H7 (cell line): Measurements from ENCODE around the gene ZNF883. TPM values are rescaled to one million over a fixed set of nuclear protein-coding genes. Genes with fewer than 3 reads are reported as not detected.
"Not testable (repeated sequence)": the region's sequence is repeated elsewhere in the genome, so short reads cannot be mapped to it uniquely, and the experiment has no call there.

Experiments used
- DNase-seq: peaks from one replicate; pipeline ENCODE4 v3.0.0; 2012
- H3K27me3 ChIP-seq: 2 replicates; pipeline ENCODE4 v1.6.0; 2011; ENCODE audit warnings: mild to moderate bottlenecking, low read length; ENCODE audit not compliant: control insufficient read depth, insufficient read depth
- H3K36me3 ChIP-seq: replicated peaks from 2 replicates; pipeline ENCODE4 v1.5.1; 2011; ENCODE audit warnings: low read length; ENCODE audit not compliant: control insufficient read depth, insufficient read depth
- H3K4me3 ChIP-seq: 2 replicates; pipeline ENCODE4 v1.5.1; 2011; ENCODE audit warnings: low read depth, mild to moderate bottlenecking, control low read depth, low read length, moderate library complexity; ENCODE audit not compliant: insufficient read depth
- total RNA-seq: library from RNA; depleted of rRNA; stranded (reverse); fragments of >200 nt; shearing (Covaris generic); gene quantifications from 2 replicates; pipeline ENCODE4 v1.2.3, GENCODE V29; 2014; rRNA removed

Gene ZNF883
- 0.21 TPM in 1 of 2 replicates, not detected in the other for total RNA-seq

DNA sequence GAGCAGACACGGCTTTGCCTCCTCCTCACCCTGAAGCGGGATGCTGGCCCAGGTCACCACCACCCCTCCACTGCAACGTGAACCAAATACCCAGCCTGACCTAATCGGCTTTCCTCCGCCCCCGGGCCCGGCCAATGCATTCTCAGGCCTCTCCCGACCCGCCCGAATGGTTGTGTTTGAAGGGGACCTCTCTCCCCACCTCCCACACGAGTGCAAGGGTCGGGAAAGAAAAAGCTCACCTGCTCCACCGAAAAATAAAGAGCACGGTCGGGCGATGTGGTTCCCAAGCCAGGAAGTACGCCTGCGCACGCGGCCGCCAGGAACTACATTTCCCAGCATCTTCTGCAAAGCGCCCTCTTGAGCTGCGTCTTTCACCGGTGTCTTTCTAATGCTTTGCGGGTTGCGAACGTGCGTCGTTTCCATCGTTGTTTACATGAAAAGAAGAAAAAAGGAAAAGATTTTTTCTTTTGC is at the start of gene ZNF883:
TSS of gene ZNF883 (minus strand) at position 282 of the 471 bp plus-strand sequence.
- Histone ChIP-seq H3K36me3 (no peaks in the 10 kb centered on the region), H3K27me3 (no peaks in the 10 kb centered on the region; the same call in 1 of the 2 replicates), H3K4me3 (peak within 1 kb of the TSS; percentile 41; the same call in 1 of the 2 replicates)
- DNase-seq: peak; percentile 64

DNA sequence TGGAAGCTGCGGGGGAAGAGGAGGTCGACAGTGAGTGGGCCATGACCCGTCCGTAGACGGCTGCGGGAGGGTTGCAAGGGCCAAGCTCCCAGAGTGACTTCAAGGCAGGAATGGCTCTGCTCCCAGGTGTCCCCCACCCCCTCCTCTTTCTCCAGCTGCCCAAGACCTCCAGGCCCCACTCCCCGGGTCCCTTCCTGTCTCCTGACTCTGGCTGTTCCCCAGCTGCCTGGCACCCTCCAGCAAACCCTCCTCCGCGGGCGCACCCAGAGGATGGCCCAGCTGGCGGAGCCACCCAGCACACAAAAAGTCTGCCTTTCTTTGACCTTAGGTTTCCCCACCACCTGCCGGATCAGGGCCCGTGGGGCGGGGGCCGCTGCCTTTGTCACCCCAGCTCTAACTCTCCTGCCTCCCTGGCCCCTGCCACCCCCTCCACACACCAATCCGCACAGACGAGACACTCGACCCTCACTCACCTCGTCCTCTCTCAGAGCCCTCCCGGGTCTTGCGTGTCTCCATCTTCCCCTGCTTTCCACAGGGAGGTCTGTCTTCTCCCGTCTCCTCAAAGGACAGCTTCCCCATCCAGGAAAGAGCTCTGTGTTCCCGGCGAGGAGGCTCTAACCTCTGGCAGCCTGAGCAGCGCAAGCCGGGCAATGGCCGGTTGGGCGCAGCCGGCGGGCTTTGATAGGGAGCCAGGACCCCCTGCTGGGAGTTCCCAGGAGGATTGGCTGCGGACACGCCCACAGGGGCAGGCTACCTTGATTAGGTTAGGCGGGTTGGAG is 49.3 kb upstream of the ZNF883 start:
- not testable (repeated sequence) for DNase-seq, H3K36me3 ChIP-seq, H3K4me3 ChIP-seq
- peaks cover 23% of the 10 kb centered on the region for H3K27me3 ChIP-seq

DNA sequence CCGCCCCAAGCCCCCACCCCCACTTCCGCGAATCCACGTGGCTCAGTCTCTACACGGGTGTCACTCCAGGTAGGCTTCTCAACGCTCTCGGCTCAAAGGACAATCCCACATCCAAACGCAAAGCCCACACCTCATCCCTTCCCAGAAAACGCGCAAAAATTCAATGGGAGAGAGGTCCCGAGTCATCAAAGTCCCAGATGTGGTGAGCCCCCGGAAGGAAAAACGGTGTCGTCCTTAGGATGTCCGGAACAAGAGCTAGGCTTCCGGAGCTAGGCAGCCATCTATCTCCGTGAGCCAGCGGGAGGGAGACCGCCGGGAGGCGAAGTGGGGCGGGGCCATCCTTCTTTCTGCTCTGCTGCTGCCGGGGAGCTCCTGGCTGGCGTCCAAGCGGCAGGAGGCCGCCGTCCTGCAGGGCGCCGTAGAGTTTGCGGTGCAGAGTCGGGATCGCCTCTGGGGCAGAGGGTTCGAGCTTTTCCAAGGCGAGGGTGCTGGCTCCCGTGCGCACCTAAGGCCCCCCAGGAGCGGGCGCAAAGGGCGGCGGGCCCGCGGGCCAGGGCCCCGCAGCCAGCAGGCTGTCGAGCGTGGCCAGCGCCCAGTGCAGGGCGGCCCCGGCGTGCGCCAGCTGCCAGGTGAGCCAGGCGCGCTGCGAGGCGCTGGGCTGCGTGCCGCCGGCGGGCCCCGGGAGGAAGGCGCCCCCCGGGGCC is 47.7 kb upstream of the ZNF883 start:
- DNase-seq: peak; percentile 54
- H3K4me3 ChIP-seq: peak overlapping the region; percentile 21
- H3K36me3 ChIP-seq: not testable (repeated sequence)
- peaks cover 23% of the 10 kb centered on the region for H3K27me3 ChIP-seq

DNA sequence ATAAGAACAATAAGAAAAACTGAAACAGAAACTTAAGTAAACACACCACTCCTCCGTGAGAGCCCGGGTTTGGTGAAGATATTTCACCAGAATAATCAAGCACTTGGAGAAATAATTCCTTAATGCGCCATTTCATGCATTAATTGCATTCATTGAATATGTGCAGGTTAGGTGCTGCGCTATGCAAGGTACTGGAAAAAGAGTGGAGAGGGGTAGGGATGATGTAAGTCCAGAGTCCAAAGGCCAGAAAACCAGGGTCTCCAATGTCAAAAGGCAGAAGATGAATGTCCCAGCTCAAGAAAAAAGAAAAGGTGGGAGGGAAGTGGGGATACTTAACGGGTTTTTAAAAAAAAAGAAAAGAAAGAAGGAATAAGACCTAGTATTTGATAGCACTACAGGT is 45.2 kb upstream of the ZNF883 start:
- Histone ChIP-seq H3K36me3 (no peaks in the 10 kb centered on the region), H3K4me3 (no peak overlapping the region), H3K27me3 (peaks cover 20% of the 10 kb centered on the region)
- peak; percentile 2 for DNase-seq

DNA sequence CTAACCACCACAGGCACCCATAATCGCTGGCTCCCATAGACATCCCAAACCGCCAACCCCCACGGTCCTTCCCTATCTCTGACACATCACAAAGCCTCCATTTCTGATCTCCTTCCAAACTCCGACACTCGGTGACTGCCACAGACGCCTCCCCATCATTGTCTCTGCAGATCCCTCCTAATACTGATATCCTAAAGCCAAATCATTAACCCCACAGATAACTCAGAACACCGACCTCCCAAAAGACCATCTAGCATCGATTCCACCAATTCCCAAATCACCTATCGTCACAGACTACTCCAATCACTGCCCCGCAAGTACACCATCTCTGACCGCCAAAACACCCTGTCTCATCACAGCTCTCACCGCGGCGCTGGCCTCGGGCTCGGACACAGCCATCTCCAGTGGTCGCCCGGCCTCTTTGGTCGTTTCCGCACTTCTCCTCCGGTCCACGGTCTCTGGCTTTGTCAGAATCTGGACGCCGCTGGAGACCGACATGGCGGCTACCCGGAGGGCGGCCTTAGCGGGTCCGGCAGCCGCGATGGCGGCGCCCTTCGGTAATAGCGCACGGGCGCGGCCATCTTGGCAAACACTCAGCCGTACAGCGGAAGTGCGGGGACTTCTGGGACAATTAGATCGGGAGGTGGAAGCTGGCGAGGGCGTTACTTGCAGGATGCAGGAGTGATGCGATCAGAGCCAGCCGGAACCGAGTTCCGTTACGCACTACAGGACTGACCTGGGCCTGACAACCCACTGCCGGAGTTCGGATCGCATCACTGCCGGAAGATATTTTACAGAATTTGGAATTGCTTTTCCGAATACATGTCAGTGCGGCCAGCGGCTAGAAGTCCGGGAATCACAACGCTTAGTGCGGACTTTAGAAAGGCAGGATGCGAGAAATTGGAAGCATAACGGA is 44.5 kb upstream of the ZNF883 start, which contains the start of gene ZFP37:
TSS of gene ZFP37 (minus strand) at position 534 of the 916 bp plus-strand sequence. CDS start at position 498, 36 bp downstream.
- Histone ChIP-seq H3K4me3 (peak within 1 kb of the TSS; percentile 58), H3K27me3 (peaks cover 19% of the 10 kb centered on the region), H3K36me3 (no peaks in the 10 kb centered on the region)
- DNase-seq: peak; percentile 93

DNA sequence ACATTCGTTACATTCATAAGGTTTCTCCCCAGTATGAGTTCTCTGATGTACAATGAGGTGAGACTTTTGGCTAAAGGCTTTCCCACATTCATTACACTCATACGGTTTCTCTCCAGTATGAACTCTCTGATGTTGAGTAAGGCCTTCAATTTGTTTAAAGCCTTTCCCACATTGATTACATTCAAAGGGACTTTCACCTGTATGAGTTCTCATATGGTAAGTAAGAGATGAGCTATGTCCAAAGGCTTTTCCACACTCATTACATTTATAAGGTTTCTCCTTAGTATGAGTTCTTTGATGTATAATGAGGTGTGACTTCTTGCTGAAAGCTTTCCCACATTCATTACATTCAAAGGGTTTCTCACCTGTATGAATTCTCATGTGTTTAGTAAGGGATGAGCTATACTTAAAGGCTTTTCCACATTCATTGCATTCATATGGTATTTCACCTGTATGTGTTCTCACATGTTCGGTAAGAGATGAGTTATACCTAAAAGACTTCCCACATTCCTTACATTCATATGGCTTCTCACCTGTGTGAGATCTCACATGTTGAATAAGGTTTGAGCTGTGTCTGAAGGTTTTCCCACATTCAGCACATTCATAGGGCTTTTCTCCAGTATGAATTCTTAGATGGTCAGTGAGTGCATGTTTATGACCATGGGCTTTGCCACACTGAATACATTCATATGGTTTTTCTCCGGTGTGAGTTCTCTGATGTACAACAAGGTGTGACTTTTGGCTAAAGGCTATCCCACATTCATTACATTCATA is 31.1 kb upstream of the ZNF883 start:
- peaks cover 7% of the 10 kb centered on the region; the same call in 1 of the 2 replicates for H3K36me3 ChIP-seq
- no peaks in the 10 kb centered on the region for H3K27me3 ChIP-seq
- H3K4me3 ChIP-seq: no peak overlapping the region
- DNase-seq: no peak

DNA sequence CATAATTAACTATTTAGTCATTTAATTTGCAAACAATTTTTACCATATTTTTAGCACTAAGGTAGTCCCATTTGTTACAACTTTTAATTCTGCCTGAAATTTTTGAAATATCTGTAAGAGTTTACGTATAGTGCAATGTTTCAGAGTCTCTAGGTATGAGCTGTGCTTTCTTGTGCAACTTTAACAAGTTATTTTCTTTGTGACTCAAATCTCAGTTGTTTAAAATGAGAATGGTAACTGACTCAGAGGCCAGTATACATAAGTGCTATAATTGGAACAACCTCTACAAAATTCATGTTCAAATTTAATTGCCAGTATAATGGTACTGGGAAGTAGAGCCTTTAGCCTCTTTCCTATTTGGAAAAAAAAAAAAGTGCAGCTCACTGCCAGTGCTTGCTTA is 14.2 kb upstream of the ZNF883 start:
- DNase-seq: no peak

DNA sequence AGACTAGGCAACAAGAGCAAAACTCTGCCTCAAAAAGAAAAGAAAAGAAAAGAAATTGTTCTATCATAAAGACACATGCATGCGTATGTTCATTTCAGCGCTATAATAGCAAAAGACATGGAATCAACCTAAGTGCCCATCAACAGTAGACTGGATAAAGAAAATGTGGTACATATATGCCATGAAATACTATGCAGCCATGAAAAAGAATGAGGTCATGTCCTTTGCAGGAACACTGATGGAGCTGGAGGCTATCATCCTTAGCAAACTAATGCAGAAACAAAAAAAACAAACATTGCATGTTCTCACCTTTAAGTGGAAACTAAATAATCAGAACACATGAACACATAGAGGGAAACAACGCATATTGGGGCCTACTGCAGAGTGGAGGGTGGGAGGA is 6.3 kb upstream of the ZNF883 start:
- no peaks in the 10 kb centered on the region for H3K36me3 ChIP-seq
- DNase-seq: no peak

More for the DNA sequence above, 14.2 kb upstream of the ZNF883 start:
- Histone ChIP-seq H3K36me3 (no peaks in the 10 kb centered on the region), H3K4me3 (no peak overlapping the region), H3K27me3 (no peaks in the 10 kb centered on the region)

DNA sequence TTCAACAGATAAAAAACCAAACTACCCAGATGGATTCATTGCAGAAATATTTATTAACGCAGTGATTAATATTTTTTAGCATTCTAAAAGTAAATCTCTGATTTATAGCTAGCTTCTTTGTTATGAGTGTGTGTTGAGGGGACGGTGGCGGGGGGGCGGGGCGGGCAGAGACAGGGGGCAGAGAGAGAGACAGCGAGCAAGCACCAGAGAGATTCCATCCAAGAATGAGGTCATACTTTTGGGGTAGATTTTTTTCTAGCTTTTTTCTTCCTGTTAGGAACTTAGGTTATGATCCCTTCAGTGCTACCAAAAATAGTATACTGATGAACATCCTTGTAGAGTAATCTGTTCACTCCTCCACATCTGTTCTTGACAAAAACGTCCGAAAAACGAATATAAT is 500 bp upstream of the ZNF883 start:
- peak overlapping the region; percentile 2; the same call in 1 of the 2 replicates for H3K4me3 ChIP-seq
- no peaks in the 10 kb centered on the region; the same call in 1 of the 2 replicates for H3K27me3 ChIP-seq
- DNase-seq: peak; percentile 15
- H3K36me3 ChIP-seq: no peaks in the 10 kb centered on the region

More for the DNA sequence above, 6.3 kb upstream of the ZNF883 start:
- Histone ChIP-seq H3K4me3 (no peak overlapping the region), H3K27me3 (no peaks in the 10 kb centered on the region)

DNA sequence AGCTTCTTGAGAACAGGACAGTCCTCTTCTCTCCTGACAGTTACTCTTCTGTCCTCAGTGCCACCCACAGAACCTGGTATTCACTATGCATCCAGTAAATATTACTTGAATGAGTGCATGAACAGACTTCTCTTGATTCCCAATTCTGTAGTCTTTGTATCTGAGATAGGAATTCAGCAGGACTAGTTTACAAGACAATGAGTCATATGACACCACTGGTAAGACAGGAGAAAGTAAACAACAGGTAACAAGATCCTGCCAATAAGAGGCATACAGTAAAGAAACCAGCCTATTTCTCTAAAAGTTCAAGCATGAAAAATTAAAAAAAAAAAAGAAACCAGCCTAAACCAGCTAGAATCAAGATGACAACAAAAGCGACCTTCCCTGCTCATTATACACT is 6.2 kb downstream of the ZNF883 start:
- no peak overlapping the region for H3K4me3 ChIP-seq
- H3K36me3 ChIP-seq: no peaks in the 10 kb centered on the region; the same call in 1 of the 2 replicates
- no peak for DNase-seq
- no peaks in the 10 kb centered on the region for H3K27me3 ChIP-seq

DNA sequence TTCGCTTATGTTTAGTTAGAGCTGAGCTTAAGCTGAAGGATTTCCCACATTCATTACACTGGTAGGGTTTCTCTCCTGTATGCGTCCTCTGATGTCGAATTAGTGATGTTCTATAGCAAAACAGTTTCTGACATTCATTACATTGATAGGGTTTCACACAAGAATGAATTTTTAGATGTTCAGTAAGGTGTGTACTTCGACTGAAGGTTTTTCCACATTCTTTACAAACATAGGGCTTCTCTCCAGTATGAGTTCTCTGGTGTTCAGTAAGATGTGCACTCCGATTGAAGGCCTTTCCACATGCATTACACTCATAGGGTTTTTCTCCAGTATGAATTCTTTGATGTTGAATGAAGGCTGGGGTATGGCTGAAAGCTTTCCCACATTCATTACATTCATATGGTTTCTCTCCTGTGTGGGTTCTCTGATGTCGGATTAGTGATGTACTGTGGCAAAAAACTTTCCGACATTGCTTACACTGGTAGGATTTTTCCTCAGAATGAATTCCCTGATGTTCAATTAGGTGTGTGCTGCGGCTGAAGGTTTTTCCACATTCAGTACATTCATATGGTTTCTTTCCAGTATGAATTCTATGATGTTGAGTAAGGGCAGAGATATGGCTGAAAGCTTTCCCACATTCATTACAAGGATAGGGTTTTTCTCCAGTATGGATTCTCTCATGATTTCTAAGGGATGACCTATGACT is 14.6 kb downstream of the ZNF883 start:
- DNase-seq: no peak
- Histone ChIP-seq H3K4me3 (no peak overlapping the region), H3K36me3 (peaks cover 5% of the 10 kb centered on the region), H3K27me3 (no peaks in the 10 kb centered on the region)

DNA sequence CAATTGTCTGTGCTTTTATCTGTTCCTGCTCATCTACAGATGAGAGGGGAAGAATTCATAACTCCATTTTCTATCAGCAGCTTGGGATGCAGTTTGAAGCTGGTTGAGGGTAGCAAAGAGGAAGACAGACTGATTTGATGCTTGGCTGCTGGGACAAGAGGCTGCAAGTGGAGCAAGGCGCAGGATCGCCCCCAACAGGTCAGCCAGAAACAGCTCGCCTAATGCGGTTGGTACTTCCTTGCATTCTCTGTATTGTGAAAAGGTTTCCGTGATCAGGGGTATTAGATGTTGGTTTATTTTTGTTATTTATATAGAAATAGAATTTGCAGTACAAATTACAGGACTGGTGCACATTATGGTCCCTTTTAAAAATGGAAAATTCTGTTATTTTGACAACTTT is 40.6 kb downstream of the ZNF883 start:
- no peaks in the 10 kb centered on the region for H3K27me3 ChIP-seq

DNA sequence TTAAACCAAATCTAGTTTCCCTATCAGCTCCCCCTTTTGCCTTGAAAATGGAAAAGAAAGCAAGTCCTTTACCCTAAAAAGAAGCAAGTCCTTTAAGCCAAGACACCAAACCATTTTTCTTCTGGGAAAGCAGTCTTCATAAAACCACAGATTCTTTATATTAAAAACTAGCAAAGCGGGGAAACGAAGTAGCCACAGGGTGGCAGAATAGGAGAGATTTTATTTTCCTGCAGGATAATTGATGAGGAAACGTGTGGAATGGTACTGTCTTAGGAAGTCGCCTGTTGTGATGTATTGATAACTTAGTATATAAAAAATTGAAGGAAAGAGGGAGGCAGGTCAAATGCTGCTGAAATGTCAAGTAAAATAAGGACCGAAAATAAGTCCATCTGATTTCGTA is 41.1 kb downstream of the ZNF883 start:
- H3K36me3 ChIP-seq: no peaks in the 10 kb centered on the region
- peak; percentile 13 for DNase-seq
- no peak overlapping the region for H3K4me3 ChIP-seq
- H3K27me3 ChIP-seq: no peaks in the 10 kb centered on the region

More for the DNA sequence above, 40.6 kb downstream of the ZNF883 start:
- H3K36me3 ChIP-seq: no peaks in the 10 kb centered on the region
- H3K4me3 ChIP-seq: no peak overlapping the region
- peak; percentile 51 for DNase-seq
